HG03280 (cell line): Measurements from ENCODE around the gene FAM200B.
"Not testable (repeated sequence)": the region's sequence is repeated elsewhere in the genome, so short reads cannot be mapped to it uniquely, and the experiment has no call there.

ENCODE experiments used
- ATAC-seq: cut with Tn5 transposase; IDR thresholded peaks from one replicate; pipeline ENCODE4 v1.9.1; 2021; ENCODE audit warnings: mild to moderate bottlenecking, moderate library complexity; ENCODE audit not compliant: unreplicated experiment

FAM200B gene

DNA sequence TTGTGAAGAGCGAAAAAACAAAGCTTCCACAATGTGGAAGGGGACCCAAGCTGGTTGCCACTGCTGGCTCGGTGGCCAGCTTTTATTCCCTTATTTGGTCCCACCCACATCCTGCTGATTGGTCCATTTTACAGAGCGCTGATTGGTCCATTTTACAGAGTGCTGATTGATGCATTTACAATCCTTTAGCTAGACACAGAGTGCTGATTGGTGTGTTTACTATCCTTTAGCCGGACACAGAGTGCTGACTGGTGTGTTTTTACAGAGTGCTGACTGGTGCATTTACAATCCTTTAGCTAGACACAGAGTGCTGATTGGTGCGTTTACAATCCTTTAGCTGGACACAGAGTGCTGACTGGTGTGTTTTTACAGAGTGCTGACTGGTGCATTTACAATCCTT, 51.4 kb downstream of the FAM200B start:
- not testable (repeated sequence) for ATAC-seq

DNA sequence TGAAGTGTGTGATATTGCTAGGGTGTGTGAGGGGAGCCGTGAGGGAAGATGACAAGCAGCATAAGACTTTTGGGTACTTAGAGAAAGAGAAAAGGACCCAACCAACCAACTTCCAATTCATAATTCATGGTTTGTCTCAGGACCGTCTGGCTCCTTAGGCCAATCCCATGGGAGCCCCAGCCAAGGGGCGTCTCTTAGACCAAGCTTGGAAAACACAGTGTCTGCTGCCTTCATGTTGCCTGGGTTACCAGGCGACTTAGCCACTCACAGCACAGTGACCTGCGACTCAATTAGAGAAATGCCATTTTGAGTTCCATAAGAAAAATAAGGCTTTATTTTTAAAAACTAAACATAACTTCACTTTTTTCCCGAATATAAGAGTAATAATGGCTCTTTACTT, 53.9 kb downstream of the FAM200B start:
- no peak for ATAC-seq

DNA sequence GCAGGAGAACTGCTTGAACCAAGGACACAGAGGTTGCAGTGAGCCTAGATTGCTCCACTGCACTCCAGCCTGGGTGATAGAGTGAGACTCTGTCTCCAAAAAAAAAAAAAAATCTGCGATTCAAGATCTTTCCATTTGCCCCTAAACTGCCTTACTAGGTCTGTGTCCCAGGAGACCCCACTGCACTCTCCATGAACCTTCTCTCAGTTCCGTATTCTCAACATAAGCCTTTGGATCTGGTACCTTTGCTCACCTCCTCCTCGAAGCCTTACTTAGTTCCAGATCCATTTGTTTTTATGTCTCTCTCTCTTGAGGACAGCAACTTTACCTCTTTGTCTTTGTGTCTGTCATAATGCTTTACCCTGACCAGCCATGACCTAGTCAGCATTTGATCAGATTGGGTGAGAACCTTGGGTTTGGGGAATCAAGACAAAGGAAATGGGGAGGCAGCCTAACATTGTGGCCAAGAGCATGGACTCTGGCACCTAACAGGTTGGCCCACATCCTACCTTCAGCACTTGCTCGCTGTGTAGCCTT, 55.0 kb downstream of the FAM200B start:
- ATAC-seq: no peak

DNA sequence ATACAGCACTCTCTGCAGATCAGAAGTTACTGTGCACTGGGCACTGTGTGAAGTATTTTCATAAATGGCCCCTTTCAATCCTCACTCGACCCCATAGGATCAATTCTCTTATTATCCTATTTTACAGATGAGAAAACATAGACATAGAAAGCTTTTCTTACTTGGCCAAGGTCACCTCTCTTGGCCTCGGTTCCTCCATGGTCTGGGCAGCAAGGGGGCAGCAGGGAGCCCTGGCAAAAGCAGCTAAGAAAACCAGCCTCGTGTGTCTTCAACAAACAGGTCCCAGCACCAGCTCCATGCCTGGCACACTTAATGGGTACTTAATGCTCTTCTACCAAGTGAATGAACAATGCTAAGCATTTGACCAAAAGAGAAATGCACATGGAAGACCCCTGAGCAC, 55.6 kb downstream of the FAM200B start:
- no peak for ATAC-seq

DNA sequence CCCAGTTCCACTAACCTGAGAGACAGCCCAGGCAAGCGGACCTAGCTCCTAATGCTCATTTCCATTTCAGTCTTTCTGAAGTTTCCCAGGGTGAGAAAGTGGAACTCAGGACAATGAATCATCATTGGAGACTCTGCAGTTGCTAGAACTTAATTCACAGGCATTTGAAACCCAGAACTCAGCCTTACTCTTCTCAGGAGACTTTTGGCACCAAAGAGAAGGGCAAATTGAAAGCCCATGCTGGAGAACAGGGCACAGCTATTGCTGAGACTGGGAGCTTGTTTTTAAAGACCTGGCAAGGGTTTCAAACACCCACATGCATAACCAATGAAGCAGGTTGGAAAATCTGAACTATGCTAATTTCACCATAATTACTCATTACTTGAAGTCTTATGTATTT, 57.2 kb downstream of the FAM200B start:
- no peak for ATAC-seq
